Fibroblast of skin of right biceps (primary cell): ENCODE measurements around the gene HEXIM1.

ENCODE experiments used
- DNase-seq: peaks from one replicate; pipeline ENCODE4 v3.0.0-alpha.2; 2013

The HEXIM1 gene

GRCh38 chr17:45130681-45131615 is 17.3 kb upstream of the HEXIM1 start:
- DNase-seq = no peak

- DNase-seq = peak; percentile 33
These were observed 16.5 kb upstream of the HEXIM1 start for GRCh38 chr17:45131616-45132319.

GRCh38 chr17:45132320-45132571 is 16.0 kb upstream of the HEXIM1 start, which contains the start of gene PLCD3:
Gene PLCD3 (minus strand): TSS chr17:45132515. CDS start chr17:45132410, 105 bp downstream.
- DNase-seq = no peak

- DNase-seq = peak; percentile 77
These were observed 15.5 kb upstream of the HEXIM1 start for GRCh38 chr17:45132572-45133463.

GRCh38 chr17:45135192-45135977 is 12.9 kb upstream of the HEXIM1 start, which contains the start of gene ACBD4:
Gene ACBD4 (plus strand): TSS chr17:45135687. CDS start chr17:45136145, 458 bp downstream.
- peak; percentile 96 for DNase-seq

GRCh38 chr17:45135978-45136791 is 12.1 kb upstream of the HEXIM1 start:
- DNase-seq = no peak

GRCh38 chr17:45136846-45137560 is 11.3 kb upstream of the HEXIM1 start:
- no peak for DNase-seq

GRCh38 chr17:45137561-45138305 is 10.5 kb upstream of the HEXIM1 start:
- DNase-seq = no peak

- DNase-seq = no peak
These were observed 9.3 kb upstream of the HEXIM1 start for GRCh38 chr17:45138911-45139532.

- no peak for DNase-seq
These were observed 8.7 kb upstream of the HEXIM1 start for GRCh38 chr17:45139533-45139920.

- DNase-seq = no peak
These were observed 5.1 kb upstream of the HEXIM1 start for GRCh38 chr17:45143094-45143670.

- DNase-seq = peak; percentile 92
These were observed 4.5 kb upstream of the HEXIM1 start for GRCh38 chr17:45143767-45144198.

GRCh38 chr17:45144199-45145034 is 3.9 kb upstream of the HEXIM1 start:
- no peak for DNase-seq

GRCh38 chr17:45145035-45145389 is 3.3 kb upstream of the HEXIM1 start:
- DNase-seq = no peak

GRCh38 chr17:45146166-45146565 is 2.1 kb upstream of the HEXIM1 start:
- no peak for DNase-seq

- no peak for DNase-seq
These were observed 1.7 kb upstream of the HEXIM1 start for GRCh38 chr17:45146592-45146889.

- peak; percentile 82 for DNase-seq
These were observed 1.2 kb upstream of the HEXIM1 start for GRCh38 chr17:45146890-45147580.
